SK-N-SH (cell line): ENCODE results near the gene ZSCAN2. TPM values are rescaled to one million over a fixed set of nuclear protein-coding genes. Genes with fewer than 3 reads are reported as not detected.

Experiments used
- CTCF ChIA-PET: fragments of 300-600, 350-600 bp; formaldehyde crosslinking; extraction: SDS; loops from one replicate; lab custom pipeline; 2021; lab: Yijun Ruan, JAX
- POLR2A ChIA-PET: fragments of 350-600 bp; sonication (Branson Sonifier 250); formaldehyde crosslinking; extraction: SDS; loops from one replicate; lab custom pipeline; 2020; ENCODE audit warnings: antibody characterized with exemption, inconsistent platforms; lab: Yijun Ruan, JAX
- DNase-seq: peaks from one replicate; pipeline ENCODE4 v3.0.0; 2012
- H2AFZ ChIP-seq: fragments of 200-600 bp; sonication (generic); 2 replicates; pipeline ENCODE4 v1.8.1; 2016; ENCODE audit warnings: antibody characterized with exemption, mild to moderate bottlenecking, low read depth
- H3F3A ChIP-seq: fragments of 200-600 bp; sonication (generic); replicated peaks from 2 replicates; pipeline ENCODE3; 2016; ENCODE audit warnings: antibody characterized with exemption, mild to moderate bottlenecking; ENCODE audit not compliant: insufficient read depth
- H3K27ac ChIP-seq, 2 experiments: fragments of 200-500 bp in 1 of 2; fragments of 200-600 bp in 1 of 2; sonication (Bioruptor generic) in 1 of 2; sonication (generic), shearing (Covaris generic) in 1 of 2; 2 replicates each; pipeline versions ENCODE4 v1.5.1 to v1.6.1; 2014 to 2016; ENCODE audit warnings: low read depth in 2 of 2, inconsistent platforms in 1 of 2, low read length in 1 of 2, mild to moderate bottlenecking in 1 of 2, mixed read lengths in 1 of 2
- H3K27me3 ChIP-seq: fragments of 200-600 bp; sonication (generic), shearing (Covaris generic); 2 replicates; pipeline ENCODE4 v1.6.1; 2016; ENCODE audit warnings: mixed run types; ENCODE audit not compliant: insufficient read depth
- H3K36me3 ChIP-seq, 2 experiments: fragments of 200-500 bp in 1 of 2; fragments of 200-600 bp in 1 of 2; sonication (Bioruptor generic) in 1 of 2; sonication (generic) in 1 of 2; replicated peaks in 1 of 2; 2 replicates each; pipeline versions ENCODE3 to v1.5.1; 2014 to 2016; ENCODE audit warnings: low read length in 1 of 2, mild to moderate bottlenecking in 1 of 2; ENCODE audit not compliant: insufficient read depth in 2 of 2, control insufficient read depth in 1 of 2
- H3K4me1 ChIP-seq, 2 experiments: fragments of 200-500 bp in 1 of 2; fragments of 200-600 bp in 1 of 2; sonication (Bioruptor generic) in 1 of 2; sonication (generic), shearing (Covaris generic) in 1 of 2; 2 replicates each; pipeline versions ENCODE4 v1.5.1 to v1.6.1; 2014 to 2016; ENCODE audit warnings: low read depth in 1 of 2, low read length in 1 of 2, mixed run types in 1 of 2; ENCODE audit not compliant: insufficient read depth in 2 of 2, control insufficient read depth in 1 of 2
- H3K4me2 ChIP-seq: fragments of 200-600 bp; sonication (generic), shearing (Covaris generic); 2 replicates; pipeline ENCODE4 v1.6.1; 2017; ENCODE audit warnings: mixed run types
- H3K4me3 ChIP-seq, 2 experiments: fragments of 200-500 bp in 1 of 2; fragments of 200-600 bp in 1 of 2; sonication (Bioruptor generic) in 1 of 2; sonication (generic), shearing (Covaris generic) in 1 of 2; 2 replicates each; pipeline versions ENCODE4 v1.5.1 to v1.8.1; 2014 to 2016; ENCODE audit warnings: low read depth in 2 of 2, inconsistent platforms in 1 of 2, low read length in 1 of 2, mild to moderate bottlenecking in 1 of 2, mixed read lengths in 1 of 2, moderate library complexity in 1 of 2
- H3K79me2 ChIP-seq: fragments of 200-600 bp; sonication (generic); 2 replicates; pipeline ENCODE4 v1.8.1; 2017; ENCODE audit warnings: mild to moderate bottlenecking; ENCODE audit not compliant: insufficient read depth
- H3K9ac ChIP-seq: fragments of 200-600 bp; sonication (generic); 2 replicates; pipeline ENCODE4 v1.6.1; 2017; ENCODE audit warnings: mixed run types
- H3K9me2 ChIP-seq: fragments of 200-600 bp; sonication (generic); 2 replicates; pipeline ENCODE4 v1.6.1; 2017; ENCODE audit warnings: mixed run types
- H3K9me3 ChIP-seq: fragments of 200-600 bp; sonication (generic); 2 replicates; pipeline ENCODE4 v1.6.1; 2017; ENCODE audit warnings: mixed run types, mild to moderate bottlenecking, moderate library complexity
- H4K20me1 ChIP-seq: fragments of 200-600 bp; sonication (generic); 2 replicates; pipeline ENCODE4 v1.6.1; 2017; ENCODE audit warnings: mild to moderate bottlenecking, mixed run types; ENCODE audit not compliant: insufficient read depth
- EZH2phosphoT487 ChIP-seq: fragments of 200-600 bp; sonication (generic); IDR thresholded peaks from 2 replicates; pipeline ENCODE4 v1.6.1; 2017; ENCODE audit warnings: low read depth, mixed run types, mild to moderate bottlenecking, antibody characterized with exemption, moderate library complexity, borderline replicate concordance
- GABPA ChIP-seq: IDR thresholded peaks from 2 replicates; pipeline ENCODE4 v1.4.0; 2012; ENCODE audit warnings: low read depth, mild to moderate bottlenecking
- RFX5 ChIP-seq: IDR thresholded peaks from 2 replicates; pipeline ENCODE4 v1.6.1; 2012; ENCODE audit warnings: mild to moderate bottlenecking, improper control_type of control experiment, low read length
- SMC3 ChIP-seq: IDR thresholded peaks from 2 replicates; pipeline ENCODE4 v1.6.1; 2012; ENCODE audit warnings: low read depth, low read length, improper control_type of control experiment
- TAF1 ChIP-seq: IDR thresholded peaks from 2 replicates; pipeline ENCODE4 v1.6.1; 2012; ENCODE audit warnings: low read depth, mild to moderate bottlenecking, low read length, moderate library complexity, borderline replicate concordance
- TEAD4 ChIP-seq: IDR thresholded peaks from 2 replicates; pipeline ENCODE4 v1.4.0; 2012; ENCODE audit warnings: mild to moderate bottlenecking, borderline replicate concordance; ENCODE audit not compliant: insufficient read depth
- WGBS: methylation state at CpG from one replicate; pipeline ENCODE4 v1.1.6; 2017; ENCODE audit warnings: low lambda C conversion rate; 5-methylcytosine and 5-hydroxymethylcytosine counted together
- polyA plus RNA-seq, 3 experiments: library from polyadenylated mRNA; depleted of rRNA; stranded (reverse); fragments of >200 nt; gene quantifications; 2 replicates each; pipeline ENCODE4 v1.2.3, GENCODE V29; 2012
- TF ChIP-seq, protein P1 (sequence below): IDR thresholded peaks from 2 replicates; pipeline ENCODE4 v1.4.0; 2012; ENCODE audit warnings: low read depth
- TF ChIP-seq, protein P2 (sequence below): IDR thresholded peaks from 2 replicates; pipeline ENCODE4 v1.4.0; 2012; ENCODE audit warnings: low read depth, borderline replicate concordance

Gene ZSCAN2
- polyA plus RNA-seq, 1 of the 3 experiments (the other 2 are of a cell fraction), result 22.0 TPM

DNA sequence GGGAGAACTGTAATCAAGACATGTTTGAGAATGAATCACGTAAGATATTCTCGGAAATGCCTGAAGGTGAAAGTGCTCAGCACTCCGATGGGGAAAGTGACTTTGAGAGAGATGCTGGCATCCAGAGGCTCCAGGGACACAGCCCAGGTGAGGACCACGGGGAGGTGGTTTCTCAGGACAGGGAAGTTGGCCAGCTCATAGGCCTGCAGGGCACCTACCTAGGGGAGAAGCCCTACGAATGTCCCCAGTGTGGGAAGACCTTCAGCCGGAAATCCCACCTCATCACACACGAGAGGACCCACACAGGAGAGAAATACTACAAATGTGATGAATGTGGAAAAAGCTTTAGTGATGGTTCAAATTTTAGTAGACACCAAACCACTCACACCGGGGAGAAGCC, 19.8 kb downstream of the ZSCAN2 start:
- CTCF ChIA-PET, result interaction anchor here (1.1 to 1.8 kb wide), 4 partner anchors 11 to 32 kb away, joined by 3 to 10 read pairs (median 4); no protein-coding TSS in a partner anchor

DNA sequence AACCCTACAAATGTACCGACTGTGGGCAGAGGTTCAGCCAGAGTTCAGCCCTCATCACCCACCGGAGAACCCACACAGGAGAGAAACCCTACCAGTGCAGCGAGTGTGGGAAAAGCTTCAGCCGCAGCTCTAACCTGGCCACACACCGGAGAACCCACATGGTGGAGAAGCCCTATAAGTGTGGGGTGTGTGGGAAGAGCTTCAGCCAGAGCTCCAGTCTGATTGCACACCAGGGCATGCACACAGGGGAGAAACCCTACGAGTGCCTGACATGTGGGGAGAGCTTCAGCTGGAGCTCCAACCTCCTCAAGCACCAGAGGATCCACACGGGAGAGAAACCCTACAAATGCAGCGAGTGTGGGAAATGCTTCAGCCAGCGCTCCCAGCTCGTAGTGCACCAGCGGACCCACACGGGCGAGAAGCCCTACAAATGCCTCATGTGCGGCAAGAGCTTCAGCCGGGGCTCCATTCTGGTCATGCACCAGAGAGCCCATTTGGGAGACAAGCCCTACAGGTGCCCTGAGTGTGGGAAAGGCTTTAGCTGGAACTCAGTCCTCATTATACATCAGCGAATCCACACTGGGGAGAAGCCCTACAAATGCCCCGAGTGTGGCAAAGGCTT, 20.7 kb downstream of the ZSCAN2 start:
- no peaks in the 10 kb centered on the region for H4K20me1 ChIP-seq
- peaks cover 24 to 49% of the 10 kb centered on the region in 2 experiments for H3K36me3 ChIP-seq
- H3F3A ChIP-seq, result peaks cover 3% of the 10 kb centered on the region
- H3K9ac ChIP-seq, result no peak overlapping the region
- no peak for TF ChIP-seq EZH2phosphoT487
- TF ChIP-seq, protein P1, sequence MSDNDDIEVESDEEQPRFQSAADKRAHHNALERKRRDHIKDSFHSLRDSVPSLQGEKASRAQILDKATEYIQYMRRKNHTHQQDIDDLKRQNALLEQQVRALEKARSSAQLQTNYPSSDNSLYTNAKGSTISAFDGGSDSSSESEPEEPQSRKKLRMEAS, result no peak
- H3K79me2 ChIP-seq, result peaks cover 16% of the 10 kb centered on the region
- POLR2A ChIA-PET, result interaction anchor here (1.1 kb wide), 1 partner anchor 10 kb away, joined by 4 read pairs; no protein-coding TSS in a partner anchor
- no peaks in the 10 kb centered on the region for H3K9me2 ChIP-seq
- DNase-seq, result no peak
- H3K27me3 ChIP-seq, result no peaks in the 10 kb centered on the region
- H3K4me2 ChIP-seq, result no peak overlapping the region
- peak overlapping the region in 1 of 2 experiments; percentile 16; a peak in 1 of 4 replicates for H3K4me3 ChIP-seq
- CTCF ChIA-PET, result interaction anchor here (0.9 to 1.8 kb wide), 5 partner anchors 10 to 36 kb away, joined by 3 to 10 read pairs (median 4); partner anchors contain the start of gene NMB
- WGBS, result 93% methylated on average over 13 of the region's 17 CpGs
- no peaks in the 10 kb centered on the region for H3K4me1 ChIP-seq
- H3K27ac ChIP-seq, result no peak overlapping the region
- 0 out of 2 replicates have a peak, but pooled peaks cover 7% of the 10 kb centered on the region for H3K9me3 ChIP-seq
- no peak overlapping the region for H2AFZ ChIP-seq

More for the DNA sequence above, 19.8 kb downstream of the ZSCAN2 start:
- 94% methylated on average over 8 of the region's 8 CpGs for WGBS
- Histone ChIP-seq H3K9me2 (no peaks in the 10 kb centered on the region), H4K20me1 (no peaks in the 10 kb centered on the region), H3K4me1 (no peaks in the 10 kb centered on the region), H3K4me3 (no peak overlapping the region), H3K4me2 (no peak overlapping the region), H3K36me3 (peaks cover 24 to 51% of the 10 kb centered on the region in 2 experiments), H3K27me3 (no peaks in the 10 kb centered on the region), H3F3A (peaks cover 4% of the 10 kb centered on the region), H3K9ac (no peak overlapping the region), H2AFZ (no peak overlapping the region), H3K79me2 (peaks cover 23% of the 10 kb centered on the region), H3K9me3 (0 out of 2 replicates have a peak, but pooled peaks cover 7% of the 10 kb centered on the region), H3K27ac (no peak overlapping the region)
- TF ChIP-seq TEAD4 (no peak), GABPA (no peak), EZH2phosphoT487 (no peak), SMC3 (no peak), TAF1 (no peak), RFX5 (no peak)
- TF ChIP-seq, protein P2, sequence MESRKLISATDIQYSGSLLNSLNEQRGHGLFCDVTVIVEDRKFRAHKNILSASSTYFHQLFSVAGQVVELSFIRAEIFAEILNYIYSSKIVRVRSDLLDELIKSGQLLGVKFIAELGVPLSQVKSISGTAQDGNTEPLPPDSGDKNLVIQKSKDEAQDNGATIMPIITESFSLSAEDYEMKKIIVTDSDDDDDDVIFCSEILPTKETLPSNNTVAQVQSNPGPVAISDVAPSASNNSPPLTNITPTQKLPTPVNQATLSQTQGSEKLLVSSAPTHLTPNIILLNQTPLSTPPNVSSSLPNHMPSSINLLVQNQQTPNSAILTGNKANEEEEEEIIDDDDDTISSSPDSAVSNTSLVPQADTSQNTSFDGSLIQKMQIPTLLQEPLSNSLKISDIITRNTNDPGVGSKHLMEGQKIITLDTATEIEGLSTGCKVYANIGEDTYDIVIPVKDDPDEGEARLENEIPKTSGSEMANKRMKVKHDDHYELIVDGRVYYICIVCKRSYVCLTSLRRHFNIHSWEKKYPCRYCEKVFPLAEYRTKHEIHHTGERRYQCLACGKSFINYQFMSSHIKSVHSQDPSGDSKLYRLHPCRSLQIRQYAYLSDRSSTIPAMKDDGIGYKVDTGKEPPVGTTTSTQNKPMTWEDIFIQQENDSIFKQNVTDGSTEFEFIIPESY, result no peak
- no peak for DNase-seq
- POLR2A ChIA-PET, result interaction anchor here (1.1 kb wide), 1 partner anchor 11 kb away, joined by 4 read pairs; no protein-coding TSS in a partner anchor
